Measurements from ENCODE around the gene ELF1.
"Not testable (repeated sequence)": the region's sequence is repeated elsewhere in the genome, so short reads cannot be mapped to it uniquely, and the experiment has no call there.

DNA sequence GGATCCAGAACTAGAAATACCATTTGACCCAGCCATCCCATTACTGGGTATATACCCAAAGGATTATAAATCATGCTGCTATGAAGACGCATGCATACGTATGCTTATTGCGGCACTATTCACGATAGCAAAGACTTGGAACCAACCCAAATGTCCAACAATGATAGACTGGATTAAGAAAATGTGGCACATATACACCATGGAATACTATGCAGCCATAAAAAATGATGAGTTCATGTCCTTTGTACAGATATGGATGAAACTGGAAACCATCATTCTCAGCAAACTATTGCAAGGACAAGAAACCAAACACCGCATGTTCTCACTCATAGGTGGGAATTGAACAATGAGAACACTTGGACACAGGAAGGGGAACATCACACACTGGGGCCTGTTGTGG is 17.4 kb upstream of the ELF1 start:
- TF ChIP-seq, protein P1, sequence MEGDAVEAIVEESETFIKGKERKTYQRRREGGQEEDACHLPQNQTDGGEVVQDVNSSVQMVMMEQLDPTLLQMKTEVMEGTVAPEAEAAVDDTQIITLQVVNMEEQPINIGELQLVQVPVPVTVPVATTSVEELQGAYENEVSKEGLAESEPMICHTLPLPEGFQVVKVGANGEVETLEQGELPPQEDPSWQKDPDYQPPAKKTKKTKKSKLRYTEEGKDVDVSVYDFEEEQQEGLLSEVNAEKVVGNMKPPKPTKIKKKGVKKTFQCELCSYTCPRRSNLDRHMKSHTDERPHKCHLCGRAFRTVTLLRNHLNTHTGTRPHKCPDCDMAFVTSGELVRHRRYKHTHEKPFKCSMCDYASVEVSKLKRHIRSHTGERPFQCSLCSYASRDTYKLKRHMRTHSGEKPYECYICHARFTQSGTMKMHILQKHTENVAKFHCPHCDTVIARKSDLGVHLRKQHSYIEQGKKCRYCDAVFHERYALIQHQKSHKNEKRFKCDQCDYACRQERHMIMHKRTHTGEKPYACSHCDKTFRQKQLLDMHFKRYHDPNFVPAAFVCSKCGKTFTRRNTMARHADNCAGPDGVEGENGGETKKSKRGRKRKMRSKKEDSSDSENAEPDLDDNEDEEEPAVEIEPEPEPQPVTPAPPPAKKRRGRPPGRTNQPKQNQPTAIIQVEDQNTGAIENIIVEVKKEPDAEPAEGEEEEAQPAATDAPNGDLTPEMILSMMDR (conservative IDR thresholded peaks at IDR 0.05; ENCODE audit: low read depth in 2 of 2): not testable (repeated sequence)
- TF ChIP-seq EZH2phosphoT487 (IDR thresholded peaks at IDR 0.05; ENCODE audit: unreplicated experiment); POLR2AphosphoS5 (IDR thresholded peaks at IDR 0.05; ENCODE audit: low read depth): not testable (repeated sequence)
